ENCODE results near the gene ZNF319. TPM values are rescaled to one million over a fixed set of nuclear protein-coding genes. Genes with fewer than 3 reads are reported as not detected.

The ZNF319 gene
- polyA plus RNA-seq, 5 donors = 7.8 to 12.8 (median 9.3) TPM

DNA sequence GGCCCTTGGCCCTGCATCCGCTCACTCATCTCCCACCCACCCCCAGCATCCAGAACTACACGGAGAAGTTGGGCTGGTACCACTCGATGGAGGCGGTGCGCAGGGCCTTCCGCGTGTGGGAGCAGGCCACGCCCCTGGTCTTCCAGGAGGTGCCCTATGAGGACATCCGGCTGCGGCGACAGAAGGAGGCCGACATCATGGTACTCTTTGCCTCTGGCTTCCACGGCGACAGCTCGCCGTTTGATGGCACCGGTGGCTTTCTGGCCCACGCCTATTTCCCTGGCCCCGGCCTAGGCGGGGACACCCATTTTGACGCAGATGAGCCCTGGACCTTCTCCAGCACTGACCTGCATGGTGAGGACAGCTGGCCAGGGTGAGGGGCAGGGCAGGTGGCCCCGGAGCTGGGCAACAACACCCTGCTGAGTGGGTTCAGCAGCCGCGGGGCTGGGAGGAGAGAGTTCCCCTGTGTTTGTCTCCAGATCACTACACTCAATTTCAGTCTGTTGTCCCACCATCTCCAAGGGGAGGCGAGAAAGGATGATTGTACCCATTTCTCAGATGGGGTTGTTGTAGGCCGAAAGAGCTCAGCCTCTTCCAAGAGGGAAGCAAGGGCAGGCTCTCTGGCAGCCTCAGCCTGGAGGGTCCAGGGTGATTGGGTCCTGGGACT is 39.5 kb upstream of the ZNF319 start:
- DNase-seq = no peak

GRCh38 chr16:58038219-58038641 is 37.8 kb upstream of the ZNF319 start:
- DNase-seq = no peak

DNA sequence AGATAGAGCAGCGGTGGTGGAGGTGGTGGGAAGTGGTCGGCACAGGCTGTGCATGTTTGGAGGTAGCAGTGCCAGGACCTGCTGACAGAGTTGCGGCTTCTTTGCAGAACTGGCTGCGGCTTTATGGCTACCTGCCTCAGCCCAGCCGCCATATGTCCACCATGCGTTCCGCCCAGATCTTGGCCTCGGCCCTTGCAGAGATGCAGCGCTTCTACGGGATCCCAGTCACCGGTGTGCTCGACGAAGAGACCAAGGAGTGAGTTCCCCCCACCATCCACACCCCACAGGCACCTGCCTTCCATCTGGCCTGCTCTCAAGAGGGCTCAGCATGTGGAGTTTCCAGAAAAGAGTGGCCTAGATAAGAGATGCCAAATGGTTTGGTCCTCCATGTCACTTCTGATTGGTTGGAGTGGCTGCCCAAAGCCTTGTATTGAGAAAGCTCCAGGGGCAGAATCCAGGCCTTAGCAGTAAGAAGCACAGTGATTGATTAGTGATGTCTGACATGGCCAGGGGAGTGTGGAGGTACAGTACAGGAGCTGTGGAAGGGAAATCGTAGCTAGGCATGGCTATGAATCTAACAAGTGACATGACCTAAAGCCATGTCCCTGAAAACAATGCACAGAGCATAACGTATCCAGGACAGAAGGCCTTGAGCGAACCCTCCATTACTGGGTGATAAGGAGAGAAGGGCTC is 37.0 kb upstream of the ZNF319 start:
- no peak for DNase-seq

DNA sequence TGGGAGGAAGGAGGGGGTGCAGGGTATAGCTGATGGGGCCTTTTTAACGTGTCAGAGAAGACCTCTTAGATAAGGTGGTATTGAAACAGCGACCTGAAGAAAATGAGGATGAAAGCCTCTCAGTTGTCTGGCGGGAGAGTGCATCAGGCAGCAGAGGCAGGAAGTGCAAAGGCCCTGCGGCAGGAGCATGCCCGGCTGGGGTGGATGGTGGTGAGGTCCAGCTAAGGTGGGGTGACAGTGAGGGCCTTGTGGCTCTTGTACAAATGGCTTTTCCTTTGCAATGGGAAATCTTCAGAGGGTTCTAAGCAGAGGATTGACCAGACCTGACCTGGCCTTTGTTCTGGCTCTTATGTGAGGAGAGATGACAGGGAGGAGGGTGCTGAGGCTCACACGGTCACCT is 36.5 kb upstream of the ZNF319 start:
- no peak for DNase-seq

GRCh38 chr16:58035356-58036170 is 35.1 kb upstream of the ZNF319 start:
- DNase-seq = no peak

- DNase-seq = no peak
Measured at GRCh38 chr16:58034774-58035173, 34.3 kb upstream of the ZNF319 start.

GRCh38 chr16:58034128-58034685 is 33.7 kb upstream of the ZNF319 start:
- no peak for DNase-seq

- DNase-seq = peak in 1 of 2 donors; percentile 52
Measured at GRCh38 chr16:58032710-58033293, 32.3 kb upstream of the ZNF319 start.

- DNase-seq = no peak
Measured at GRCh38 chr16:58031016-58031800, 30.7 kb upstream of the ZNF319 start.

- no peak for DNase-seq
Measured at GRCh38 chr16:58030136-58030840, 29.8 kb upstream of the ZNF319 start.

DNA sequence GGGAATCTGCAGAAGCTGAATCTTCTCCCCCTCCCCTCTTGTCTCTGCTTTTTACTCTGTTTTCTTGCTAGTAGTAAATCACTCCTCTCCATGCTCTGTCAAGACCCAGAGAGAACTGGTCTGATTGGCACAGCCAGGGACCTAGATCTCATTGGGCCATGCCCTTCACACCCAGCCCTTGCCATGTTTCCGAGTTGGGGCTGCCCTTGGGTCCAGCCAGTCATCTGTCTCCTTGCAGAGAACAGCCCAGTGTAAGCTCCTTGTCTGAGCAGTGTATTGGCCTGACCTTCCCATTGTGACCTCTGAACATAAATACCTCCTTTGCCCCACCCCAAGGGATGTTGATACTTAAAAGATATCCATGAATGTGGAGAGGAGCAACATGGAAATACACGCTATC is 28.9 kb upstream of the ZNF319 start:
- DNase-seq = no peak

DNA sequence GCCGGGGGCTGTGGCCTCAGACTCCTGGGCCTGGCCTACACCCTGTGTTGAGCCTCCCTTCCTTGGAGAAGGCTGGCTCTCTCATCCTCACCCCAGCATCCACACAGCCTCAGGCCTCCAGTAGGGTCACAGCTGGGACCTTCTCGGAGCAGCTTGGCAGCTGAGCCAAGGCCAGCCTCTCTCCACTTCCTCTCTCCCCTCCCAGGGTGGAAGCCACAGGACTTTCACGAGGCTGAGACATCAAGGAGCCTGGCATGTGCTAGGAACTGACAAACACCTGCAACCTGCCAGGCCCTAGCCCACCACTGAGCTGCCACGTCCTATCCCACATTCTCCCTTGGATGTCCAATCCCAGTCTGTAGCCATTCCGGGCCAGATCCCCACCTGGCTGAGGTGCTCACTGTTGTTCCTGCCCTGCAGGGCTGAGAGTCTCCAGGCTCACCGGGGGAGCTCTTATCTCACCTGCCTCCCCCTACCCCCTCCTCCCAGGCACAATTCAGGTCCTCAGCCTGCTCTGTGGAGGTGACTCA is 28.1 kb upstream of the ZNF319 start:
- no peak for DNase-seq

- no peak for DNase-seq
Measured at GRCh38 chr16:58027916-58028455, 27.5 kb upstream of the ZNF319 start.

GRCh38 chr16:58027161-58027915 is 26.9 kb upstream of the ZNF319 start:
- no peak for DNase-seq

- no peak for DNase-seq
Measured at GRCh38 chr16:58026705-58027160, 26.3 kb upstream of the ZNF319 start.

- peak in 1 of 2 donors; percentile 52 for DNase-seq
Measured at GRCh38 chr16:58026139-58026704, 25.8 kb upstream of the ZNF319 start.

DNA sequence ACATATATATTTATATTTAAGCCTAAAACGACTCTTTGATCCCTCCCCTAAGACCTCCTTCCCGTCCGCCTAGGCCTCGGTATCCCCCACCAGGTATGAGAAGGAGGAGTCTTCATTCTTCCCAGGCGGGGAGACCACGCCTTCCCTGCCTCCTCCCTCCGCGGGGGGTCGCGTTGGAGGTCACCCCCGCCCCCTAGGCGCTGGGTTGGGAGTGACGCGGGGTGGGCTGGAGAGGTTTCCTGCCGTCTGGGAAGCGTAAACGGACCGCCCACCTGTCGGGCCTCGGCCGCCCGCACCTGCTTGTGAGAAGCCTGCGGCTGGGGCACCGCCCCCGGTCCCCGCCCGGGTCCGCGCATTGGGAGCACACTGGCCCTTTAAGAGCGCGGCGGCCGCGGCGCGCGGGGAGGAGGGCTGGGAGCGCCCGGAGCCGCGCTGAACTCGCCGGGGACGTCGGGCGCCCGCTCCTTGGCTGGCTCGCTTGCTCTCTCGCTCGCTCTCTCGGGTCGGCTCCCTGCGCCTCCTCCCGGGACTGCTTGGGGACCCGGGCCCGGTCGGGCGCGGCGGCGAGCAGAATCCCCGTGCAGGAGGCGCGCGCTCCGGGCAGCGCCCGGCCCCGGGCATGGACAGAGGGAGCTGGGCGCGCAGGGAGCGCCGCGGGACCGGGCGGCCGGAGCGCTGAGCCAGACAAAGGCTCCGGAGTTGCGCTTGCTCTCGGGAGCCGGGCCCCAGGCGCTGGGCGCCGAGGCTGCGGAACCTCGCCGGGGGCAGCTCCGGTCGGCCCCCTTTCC is 25.1 kb upstream of the ZNF319 start, which contains the start of gene MMP15:
Gene MMP15, plus strand, starts transcription at position 404 of the 788 bp plus-strand sequence. CDS start 597 bp downstream, outside the sequence.
- peak; percentile 59 to 74 for DNase-seq

All from right lung (tissue), 5 donors.